Fibroblast of pulmonary artery (primary cell): ENCODE data around the gene SSNA1.

Source experiments
- DNase-seq: peaks from one replicate; pipeline ENCODE4 v3.0.0-alpha.2; 2010; ENCODE audit warnings: low read depth
- H3K4me3 ChIP-seq: replicated peaks from 2 replicates; pipeline ENCODE4 v1.5.1; 2011; ENCODE audit warnings: low read depth, mild to moderate bottlenecking, control low read depth, low read length, moderate library complexity
- TF ChIP-seq, protein P1 (sequence below): IDR thresholded peaks from 2 replicates; pipeline ENCODE4 v1.5.1; 2011; ENCODE audit warnings: mild to moderate bottlenecking, control low read depth, low read length, inconsistent platforms; ENCODE audit errors: missing control alignments

The SSNA1 gene

DNA sequence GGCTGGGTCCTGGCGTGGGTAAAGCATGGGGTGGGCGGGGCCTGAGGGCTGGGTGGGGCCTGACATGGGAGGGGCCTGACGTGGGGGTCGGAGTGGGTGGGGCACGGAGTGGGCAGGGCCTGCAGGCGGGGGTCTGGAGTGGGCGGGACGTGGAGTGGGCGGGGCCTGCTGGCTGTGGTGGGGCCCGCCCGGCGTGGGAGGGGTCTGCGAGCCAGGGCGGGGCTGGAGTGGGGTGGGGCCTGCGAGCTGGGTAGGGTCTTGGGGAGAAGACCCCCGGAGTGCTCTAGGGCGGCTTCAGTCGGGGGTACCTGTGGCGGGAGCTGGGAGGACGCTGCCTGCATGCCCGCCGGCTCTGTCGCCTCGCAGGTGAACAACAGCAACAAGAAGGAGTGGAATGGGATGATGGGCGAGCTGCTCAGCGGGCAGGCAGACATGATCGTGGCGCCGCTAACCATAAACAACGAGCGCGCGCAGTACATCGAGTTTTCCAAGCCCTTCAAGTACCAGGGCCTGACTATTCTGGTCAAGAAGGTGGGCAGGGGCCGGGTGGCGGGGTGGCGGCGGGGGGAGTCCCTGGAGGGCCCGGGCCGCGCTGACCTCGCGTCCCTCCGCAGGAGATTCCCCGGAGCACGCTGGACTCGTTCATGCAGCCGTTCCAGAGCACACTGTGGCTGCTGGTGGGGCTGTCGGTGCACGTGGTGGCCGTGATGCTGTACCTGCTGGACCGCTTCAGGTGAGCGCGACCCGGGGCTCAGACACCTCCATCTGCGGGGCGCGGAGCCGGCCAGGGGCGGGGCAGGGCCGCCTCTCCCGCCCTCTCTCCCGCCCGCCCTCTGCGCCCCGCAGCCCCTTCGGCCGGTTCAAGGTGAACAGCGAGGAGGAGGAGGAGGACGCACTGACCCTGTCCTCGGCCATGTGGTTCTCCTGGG is 26.7 kb upstream of the SSNA1 start:
- DNase-seq, result no peak
- H3K4me3 ChIP-seq, result no peak overlapping the region
- TF ChIP-seq, protein P1, sequence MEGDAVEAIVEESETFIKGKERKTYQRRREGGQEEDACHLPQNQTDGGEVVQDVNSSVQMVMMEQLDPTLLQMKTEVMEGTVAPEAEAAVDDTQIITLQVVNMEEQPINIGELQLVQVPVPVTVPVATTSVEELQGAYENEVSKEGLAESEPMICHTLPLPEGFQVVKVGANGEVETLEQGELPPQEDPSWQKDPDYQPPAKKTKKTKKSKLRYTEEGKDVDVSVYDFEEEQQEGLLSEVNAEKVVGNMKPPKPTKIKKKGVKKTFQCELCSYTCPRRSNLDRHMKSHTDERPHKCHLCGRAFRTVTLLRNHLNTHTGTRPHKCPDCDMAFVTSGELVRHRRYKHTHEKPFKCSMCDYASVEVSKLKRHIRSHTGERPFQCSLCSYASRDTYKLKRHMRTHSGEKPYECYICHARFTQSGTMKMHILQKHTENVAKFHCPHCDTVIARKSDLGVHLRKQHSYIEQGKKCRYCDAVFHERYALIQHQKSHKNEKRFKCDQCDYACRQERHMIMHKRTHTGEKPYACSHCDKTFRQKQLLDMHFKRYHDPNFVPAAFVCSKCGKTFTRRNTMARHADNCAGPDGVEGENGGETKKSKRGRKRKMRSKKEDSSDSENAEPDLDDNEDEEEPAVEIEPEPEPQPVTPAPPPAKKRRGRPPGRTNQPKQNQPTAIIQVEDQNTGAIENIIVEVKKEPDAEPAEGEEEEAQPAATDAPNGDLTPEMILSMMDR, result no peak

DNA sequence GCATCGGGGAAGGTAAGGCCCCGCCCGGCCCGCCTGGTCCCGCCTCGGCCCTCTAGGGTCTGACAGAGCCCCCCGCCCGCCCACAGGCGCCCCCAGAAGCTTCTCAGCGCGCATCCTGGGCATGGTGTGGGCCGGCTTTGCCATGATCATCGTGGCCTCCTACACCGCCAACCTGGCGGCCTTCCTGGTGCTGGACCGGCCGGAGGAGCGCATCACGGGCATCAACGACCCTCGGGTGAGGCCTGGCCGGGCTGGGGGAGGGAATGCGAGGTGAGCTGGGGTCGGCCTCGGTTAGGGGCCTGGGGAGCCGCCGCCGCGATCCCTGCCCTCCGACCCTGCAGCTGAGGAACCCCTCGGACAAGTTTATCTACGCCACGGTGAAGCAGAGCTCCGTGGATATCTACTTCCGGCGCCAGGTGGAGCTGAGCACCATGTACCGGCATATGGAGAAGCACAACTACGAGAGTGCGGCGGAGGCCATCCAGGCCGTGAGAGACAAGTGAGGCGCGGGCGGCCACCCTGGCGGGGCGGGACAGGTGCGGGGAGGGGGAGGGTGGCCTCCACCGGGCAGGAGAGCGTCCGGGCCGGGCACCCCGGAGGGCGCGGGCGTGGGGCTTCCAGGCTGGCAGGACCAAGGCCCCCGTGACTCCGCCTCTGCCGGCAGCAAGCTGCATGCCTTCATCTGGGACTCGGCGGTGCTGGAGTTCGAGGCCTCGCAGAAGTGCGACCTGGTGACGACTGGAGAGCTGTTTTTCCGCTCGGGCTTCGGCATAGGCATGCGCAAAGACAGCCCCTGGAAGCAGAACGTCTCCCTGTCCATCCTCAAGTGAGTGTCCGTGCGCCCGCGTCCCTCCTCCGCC is 25.7 kb upstream of the SSNA1 start:
- TF ChIP-seq, protein P1, result no peak
- no peak for DNase-seq
- H3K4me3 ChIP-seq, result no peak overlapping the region

DNA sequence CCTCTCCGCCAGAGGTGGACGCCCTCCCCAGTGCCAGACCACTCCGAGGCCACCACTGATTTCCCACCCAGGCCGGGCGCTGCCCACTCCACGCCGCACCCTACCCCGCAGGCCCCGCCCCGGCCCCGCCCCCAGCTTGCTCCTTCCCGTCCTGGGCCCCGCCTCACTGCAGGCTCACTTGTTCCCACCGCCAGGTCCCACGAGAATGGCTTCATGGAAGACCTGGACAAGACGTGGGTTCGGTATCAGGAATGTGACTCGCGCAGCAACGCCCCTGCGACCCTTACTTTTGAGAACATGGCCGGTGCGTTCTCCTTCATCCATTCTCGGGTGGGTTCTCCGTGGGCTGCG is 25.1 kb upstream of the SSNA1 start:
- no peak for DNase-seq
- TF ChIP-seq, protein P1, result no peak
- no peak overlapping the region for H3K4me3 ChIP-seq

DNA sequence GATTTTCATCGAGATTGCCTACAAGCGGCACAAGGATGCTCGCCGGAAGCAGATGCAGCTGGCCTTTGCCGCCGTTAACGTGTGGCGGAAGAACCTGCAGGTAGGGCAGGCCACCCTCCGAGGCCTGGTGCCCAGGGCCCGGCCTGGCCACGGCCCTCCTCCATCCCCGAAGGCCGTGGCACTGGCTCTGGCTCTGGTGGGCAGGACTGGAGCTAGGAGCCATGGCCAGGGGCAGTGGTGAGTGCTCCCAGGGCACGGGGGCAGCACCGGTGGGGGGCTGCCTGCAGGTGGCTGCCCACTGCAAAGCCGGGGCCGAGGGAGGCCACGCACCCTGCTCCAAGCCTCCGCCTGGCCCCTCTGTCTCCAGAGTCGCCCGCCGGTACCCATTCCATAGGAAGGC is 24.7 kb upstream of the SSNA1 start:
- H3K4me3 ChIP-seq, result no peak overlapping the region
- no peak for DNase-seq
- TF ChIP-seq, protein P1, result no peak

DNA sequence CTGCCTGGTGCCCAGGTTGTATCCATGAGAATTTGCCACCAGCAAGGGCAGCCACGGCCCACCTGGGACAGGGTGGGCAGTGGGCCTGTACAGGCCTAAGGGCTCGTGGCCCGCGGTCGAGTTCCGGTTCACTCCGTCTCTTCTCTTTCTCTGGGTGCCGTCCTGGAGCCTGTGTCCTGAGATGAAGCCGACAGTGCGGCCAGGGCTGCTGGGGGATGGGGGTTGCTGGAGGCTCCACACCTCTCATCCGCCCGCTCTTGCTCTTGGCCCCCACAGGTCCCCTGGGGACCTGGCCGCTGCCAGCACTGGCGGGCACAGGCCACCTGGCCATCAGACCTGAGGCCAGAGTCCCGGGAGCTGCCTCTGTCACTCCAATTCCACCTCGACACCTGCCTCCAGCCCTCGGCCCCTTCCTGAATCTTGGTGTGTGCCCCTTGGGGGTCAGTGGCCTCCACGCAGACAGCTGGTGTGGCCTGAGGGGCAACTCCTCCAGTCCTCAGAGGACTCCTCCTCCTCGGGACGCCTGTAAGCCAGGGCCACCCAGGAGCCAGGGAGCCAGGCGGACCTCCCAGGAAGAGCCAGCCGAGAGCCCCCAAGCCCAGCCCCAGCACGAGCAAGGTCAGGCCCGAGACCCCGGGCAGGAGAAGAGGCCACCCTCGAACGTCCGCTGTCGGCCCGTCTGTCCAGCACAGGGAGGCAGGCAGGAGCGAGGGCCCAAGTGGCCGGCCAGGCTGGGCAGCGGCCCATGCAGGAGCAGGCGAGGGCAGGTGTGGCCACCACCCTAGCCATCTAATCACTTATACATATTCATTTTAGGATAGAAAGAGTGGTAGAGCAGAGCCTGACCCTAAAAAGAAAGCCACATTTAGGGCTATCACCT is 23.9 kb upstream of the SSNA1 start:
- TF ChIP-seq, protein P1, result no peak
- no peak for DNase-seq
- H3K4me3 ChIP-seq, result no peak overlapping the region

DNA sequence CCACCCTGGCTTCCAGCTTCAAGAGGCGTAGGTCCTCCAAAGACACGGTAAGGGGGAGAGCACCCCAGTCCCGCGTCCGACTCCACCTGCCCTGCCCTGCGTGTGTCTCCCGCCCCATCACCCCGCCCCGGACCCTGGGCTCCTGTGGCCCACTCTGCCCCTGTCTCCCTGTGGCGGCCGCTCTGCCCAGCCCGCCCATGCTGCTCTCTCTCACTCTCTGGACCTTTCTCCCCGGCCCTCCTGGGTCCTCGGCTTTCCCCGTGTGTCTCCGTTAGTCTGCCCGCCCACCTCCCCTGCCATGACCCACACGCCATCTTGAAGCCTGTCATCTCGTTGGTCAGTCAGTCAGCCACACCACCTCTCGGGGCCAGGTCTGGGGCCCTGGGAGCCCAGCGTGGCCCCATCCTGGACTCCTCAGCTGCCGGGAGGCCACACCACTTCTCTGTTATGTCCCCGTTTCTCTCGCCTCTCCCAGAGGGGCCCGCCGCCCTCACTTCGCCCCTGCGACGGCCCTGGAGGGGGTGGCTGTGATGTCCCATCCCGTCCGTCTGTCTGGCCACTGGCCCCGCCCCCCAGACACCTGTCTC is 23.1 kb upstream of the SSNA1 start:
- no peak overlapping the region for H3K4me3 ChIP-seq
- DNase-seq, result no peak
- TF ChIP-seq, protein P1, result no peak
